OCI-LY1 (cell line): ENCODE data around the gene TEDC1.

ENCODE experiments used
- EZH2 ChIP-seq: fragments of 200-600 bp; sonication (generic), shearing (Covaris generic); IDR thresholded peaks from 2 replicates; pipeline ENCODE4 v1.8.0; 2017; ENCODE audit warnings: borderline replicate concordance, mixed run types, mild to moderate bottlenecking, antibody characterized with exemption, low read length, moderate library complexity, mixed read lengths
- TF ChIP-seq, protein P1 (sequence below): fragments of 200-600 bp; sonication (generic), shearing (Covaris generic); IDR thresholded peaks from 2 replicates; pipeline ENCODE4 v1.5.1; 2017; ENCODE audit warnings: mild to moderate bottlenecking, antibody characterized with exemption, low read length, moderate library complexity, mixed read lengths

DNA sequence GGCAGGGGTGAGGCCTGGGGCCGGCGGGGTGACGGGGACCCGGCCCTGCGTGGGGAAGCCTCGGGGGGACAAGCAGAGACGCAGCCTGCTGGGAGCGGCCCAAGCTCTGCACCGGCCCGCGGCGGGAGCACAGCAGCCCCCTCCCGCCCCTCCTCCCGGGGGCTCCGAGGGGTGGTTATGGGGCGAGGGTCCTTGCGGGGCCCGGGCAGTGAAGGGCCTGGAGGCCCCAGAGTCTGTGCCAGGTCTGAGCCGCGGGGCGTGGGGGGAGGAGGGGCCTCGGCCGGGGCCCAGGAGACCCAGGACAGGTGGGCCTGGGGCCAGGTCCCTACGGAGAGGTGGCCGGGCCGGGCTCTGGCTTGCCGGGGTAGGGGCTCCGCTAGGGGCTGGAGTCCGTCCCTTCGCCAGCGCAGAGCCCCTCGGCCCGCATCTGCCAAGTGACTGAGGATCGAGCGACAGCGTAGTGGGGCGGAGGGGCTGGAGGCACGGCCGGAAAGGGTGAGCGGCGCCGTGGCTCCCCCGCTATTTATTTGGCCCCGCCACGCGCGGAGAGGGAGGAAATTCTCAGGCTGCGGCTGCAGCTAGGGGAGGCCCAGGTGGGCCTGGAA lies 35.8 kb downstream of the TEDC1 start:
- TF ChIP-seq, protein P1, sequence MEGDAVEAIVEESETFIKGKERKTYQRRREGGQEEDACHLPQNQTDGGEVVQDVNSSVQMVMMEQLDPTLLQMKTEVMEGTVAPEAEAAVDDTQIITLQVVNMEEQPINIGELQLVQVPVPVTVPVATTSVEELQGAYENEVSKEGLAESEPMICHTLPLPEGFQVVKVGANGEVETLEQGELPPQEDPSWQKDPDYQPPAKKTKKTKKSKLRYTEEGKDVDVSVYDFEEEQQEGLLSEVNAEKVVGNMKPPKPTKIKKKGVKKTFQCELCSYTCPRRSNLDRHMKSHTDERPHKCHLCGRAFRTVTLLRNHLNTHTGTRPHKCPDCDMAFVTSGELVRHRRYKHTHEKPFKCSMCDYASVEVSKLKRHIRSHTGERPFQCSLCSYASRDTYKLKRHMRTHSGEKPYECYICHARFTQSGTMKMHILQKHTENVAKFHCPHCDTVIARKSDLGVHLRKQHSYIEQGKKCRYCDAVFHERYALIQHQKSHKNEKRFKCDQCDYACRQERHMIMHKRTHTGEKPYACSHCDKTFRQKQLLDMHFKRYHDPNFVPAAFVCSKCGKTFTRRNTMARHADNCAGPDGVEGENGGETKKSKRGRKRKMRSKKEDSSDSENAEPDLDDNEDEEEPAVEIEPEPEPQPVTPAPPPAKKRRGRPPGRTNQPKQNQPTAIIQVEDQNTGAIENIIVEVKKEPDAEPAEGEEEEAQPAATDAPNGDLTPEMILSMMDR: no peak
- TF ChIP-seq EZH2: no peak
